OCI-LY3 (cell line): ENCODE measurements around the gene HHLA2.

Experiments
- CTCF ChIP-seq: fragments of 200-600, 300-600 bp; sonication (generic); IDR thresholded peaks from 2 replicates; pipeline ENCODE4 v1.5.1; 2014; ENCODE audit warnings: antibody characterized with exemption, low read length, low read depth
- EZH2phosphoT487 ChIP-seq: fragments of 200-600 bp; shearing (Covaris generic); IDR thresholded peaks from 2 replicates; pipeline ENCODE4 v1.6.1; 2018; ENCODE audit warnings: antibody characterized with exemption, mixed run types, low read depth

GRCh38 chr3:108305484-108306172 is 9.3 kb downstream of the HHLA2 start:
- TF ChIP-seq CTCF (peak; percentile 38), EZH2phosphoT487 (no peak)
